ENCODE measurements around the gene ARFGEF3.
A peak's percentile ranks its signal among the peaks of the same experiment; 100 is the strongest.
"Not testable (repeated sequence)": the region's sequence is repeated elsewhere in the genome, so short reads cannot be mapped to it uniquely, and the experiment has no call there.

The ARFGEF3 gene

GRCh38 chr6:138161338-138162110 lies at the start of gene ARFGEF3:
TSS of gene ARFGEF3 (plus strand) at chr6:138161939. CDS start at chr6:138162087, 148 bp downstream.
- DNase-seq: peak; percentile 54

GRCh38 chr6:138113588-138114210 lies 48.0 kb upstream of the ARFGEF3 start:
- no peak for DNase-seq

GRCh38 chr6:138115201-138115600 lies 46.5 kb upstream of the ARFGEF3 start:
- no peak for DNase-seq

DNA sequence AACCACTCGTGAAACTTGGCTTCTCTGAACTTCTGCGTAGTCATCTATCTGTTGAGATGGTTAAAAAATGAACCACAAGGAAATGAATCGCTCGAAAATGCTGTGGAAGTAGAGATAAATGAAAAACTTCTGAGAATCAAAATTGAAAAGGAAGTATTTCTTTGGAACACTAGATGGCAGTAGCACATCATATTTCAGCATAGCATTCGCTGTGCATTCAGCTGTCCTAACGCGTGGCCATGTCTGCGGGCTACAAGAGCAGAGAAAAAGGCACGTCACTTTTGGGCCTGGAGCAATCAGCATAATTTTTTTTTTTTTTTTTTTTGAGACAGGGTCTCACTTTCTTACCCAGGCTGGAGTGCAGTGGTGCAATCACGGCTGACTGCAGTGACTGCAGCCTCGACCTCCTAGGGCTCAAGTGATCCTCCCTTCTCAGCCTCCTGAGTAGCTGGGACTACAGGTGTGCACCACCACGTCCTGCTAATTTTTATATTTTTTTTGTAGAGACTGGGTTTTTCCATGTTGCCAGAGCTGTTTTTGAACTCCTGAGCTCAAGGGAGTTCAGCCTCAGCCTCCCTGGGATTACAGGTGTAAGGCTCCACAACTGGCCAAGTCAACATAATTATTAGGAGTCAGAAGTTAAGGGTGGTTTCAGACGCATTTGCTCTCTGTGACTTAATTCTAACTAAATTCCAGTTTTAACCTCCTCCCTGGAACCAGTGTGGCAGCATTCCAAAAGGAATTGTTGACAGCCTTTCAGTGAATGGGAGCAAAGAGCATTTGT lies 45.7 kb upstream of the ARFGEF3 start:
- DNase-seq: peak; percentile 26

DNA sequence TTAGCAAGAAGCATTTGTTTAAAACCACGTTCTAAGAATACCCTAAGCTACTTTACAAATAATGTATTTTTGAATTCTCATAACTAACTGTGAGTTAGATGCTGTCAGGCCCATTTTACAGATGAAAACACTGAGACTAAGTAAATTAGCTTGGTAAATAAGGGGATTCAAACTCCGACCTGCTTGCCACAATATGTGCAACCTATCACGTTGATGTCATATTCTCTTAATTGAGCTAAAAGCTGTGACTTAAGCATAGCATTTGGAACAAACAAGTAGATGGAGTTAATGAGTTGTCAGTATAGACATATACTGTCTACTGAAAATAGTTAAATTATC lies 45.1 kb upstream of the ARFGEF3 start:
- no peak for DNase-seq

GRCh38 chr6:138117376-138117914 lies 44.3 kb upstream of the ARFGEF3 start:
- no peak for DNase-seq

DNA sequence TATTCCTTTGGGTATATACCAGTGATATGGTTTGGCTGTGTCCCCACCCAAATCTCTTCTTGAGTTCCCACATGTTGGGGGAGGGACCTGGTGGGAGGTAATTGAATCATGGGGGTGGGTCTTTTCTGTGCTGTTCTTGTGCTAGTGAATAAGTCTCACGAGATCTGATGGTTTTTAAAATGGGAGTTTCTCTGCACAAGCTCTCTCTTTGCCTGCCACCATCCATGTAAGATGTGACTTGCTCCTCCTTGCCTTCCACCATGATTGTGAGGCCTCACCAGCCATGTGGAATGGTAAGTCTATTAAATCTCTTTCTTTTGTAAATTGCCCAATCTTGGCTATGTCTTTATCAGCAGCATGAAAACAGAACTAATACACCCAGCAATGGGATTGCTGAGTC lies 42.5 kb upstream of the ARFGEF3 start:
- DNase-seq: not testable (repeated sequence)

- no peak for DNase-seq
Measured at GRCh38 chr6:138119976-138120375, 41.8 kb upstream of the ARFGEF3 start.

DNA sequence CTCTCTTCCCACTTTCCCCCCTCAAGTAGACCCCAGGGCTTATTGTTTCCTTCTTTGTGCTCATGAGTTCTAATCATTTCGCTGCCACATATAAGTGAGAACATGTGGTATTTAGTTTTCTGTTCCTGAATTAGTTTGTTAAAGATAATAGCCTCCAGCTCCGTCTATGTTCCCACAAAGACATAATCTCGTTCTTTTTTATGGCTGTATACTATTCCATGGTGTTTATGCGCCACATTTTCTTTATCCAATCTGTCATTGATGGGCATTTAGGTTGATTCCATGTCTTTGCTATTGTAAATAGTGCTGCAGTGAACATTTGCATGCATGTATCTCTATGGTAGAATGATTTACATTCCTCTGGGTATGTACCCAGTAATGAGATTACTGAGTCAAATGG lies 37.6 kb upstream of the ARFGEF3 start:
- no peak for DNase-seq

GRCh38 chr6:138128096-138128495 lies 33.6 kb upstream of the ARFGEF3 start:
- no peak for DNase-seq

GRCh38 chr6:138129190-138129589 lies 32.5 kb upstream of the ARFGEF3 start:
- DNase-seq: no peak

- no peak for DNase-seq
Measured at GRCh38 chr6:138142806-138143205, 18.9 kb upstream of the ARFGEF3 start.

DNA sequence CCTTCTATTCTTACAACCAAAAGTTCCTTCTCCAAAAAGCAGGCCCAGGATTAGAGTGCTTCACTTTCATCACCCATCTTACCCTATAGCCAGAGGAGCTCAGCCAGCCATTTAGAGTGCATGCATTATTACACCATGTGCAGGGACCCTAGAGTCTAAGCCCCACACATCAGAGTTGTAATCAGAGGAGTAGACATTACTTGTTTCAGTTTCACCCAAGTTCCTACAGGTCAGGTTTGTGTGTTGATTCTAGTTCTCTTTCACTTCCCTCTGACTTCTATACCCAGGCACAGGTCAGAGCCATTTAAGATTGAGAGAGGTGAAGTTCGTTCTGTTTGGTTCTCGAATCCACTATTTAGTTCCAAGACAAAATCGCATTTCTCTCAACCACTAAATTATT lies 16.3 kb upstream of the ARFGEF3 start:
- DNase-seq: no peak

- DNase-seq: no peak
Measured at GRCh38 chr6:138146544-138146943, 15.2 kb upstream of the ARFGEF3 start.

DNA sequence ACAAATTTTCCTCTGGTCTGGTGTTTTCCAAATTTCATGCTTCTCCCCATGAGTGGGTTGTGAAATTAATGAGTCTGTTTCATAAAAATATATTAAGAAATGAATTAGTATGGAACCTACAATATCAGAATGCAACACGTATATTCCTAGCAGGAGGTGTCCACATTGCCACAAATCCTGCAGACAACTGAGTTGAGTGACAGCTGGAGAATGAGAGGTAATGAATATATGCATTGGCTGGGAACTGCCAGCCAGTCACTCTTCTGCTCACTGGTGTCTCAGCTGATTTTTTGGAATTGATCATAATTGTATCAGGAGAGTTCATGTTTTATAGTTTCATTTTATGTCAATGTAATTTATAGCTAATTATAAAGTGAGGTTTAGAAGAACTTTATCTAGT lies 6.3 kb upstream of the ARFGEF3 start:
- DNase-seq: no peak

DNA sequence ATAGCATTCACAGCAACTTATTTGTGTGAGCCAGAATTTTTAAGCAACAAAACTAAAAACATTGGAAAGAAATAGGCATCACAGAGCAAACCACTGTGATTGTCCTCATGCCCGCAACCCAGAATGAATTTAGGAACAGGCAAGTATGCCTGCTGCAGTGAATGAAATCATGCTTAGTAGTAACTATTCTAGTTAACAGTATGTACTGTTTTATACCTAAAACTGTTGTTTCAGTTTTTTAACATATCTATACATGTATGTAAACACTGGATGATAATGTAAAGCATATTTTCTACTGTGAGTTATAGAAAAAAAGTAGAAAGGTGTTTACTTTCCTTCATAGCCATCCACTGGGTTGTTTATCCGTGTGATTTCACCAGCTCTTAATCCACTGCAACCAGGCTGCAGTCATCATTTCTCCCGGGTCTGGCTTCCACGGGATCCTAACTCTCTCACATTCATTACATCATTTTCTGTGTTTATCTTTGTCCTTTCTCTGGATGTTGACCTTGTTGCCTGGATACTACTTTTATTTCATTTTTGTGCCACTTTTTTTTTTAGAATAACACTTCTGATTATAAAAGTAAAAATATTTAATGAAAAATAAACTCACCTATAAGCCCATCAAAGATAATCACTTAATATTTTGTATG lies 3.6 kb upstream of the ARFGEF3 start:
- no peak for DNase-seq

DNA sequence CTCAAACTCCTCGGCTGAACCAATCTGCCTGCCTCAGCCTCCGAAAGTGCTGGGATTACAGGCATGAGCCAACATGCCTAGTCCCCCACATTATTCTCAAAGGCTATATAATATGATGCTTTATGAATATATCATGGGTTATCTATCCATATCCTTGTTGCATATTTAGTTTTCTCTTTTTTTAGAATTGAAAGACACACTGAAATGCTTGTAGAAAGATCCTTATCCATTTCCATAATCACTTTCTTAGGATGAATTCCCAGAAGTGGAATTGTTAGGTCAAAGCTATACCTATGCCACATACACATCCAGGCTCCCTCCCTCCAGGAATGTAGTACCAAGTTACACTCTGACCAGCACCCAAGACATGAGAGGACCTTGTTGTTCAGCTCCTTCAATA lies 2.5 kb upstream of the ARFGEF3 start:
- no peak for DNase-seq

GRCh38 chr6:138160329-138161087 lies 1.2 kb upstream of the ARFGEF3 start:
- DNase-seq: no peak

GRCh38 chr6:138161088-138161337 lies 726 bp upstream of the ARFGEF3 start:
- DNase-seq: no peak

GRCh38 chr6:138162111-138162954 lies 594 bp downstream of the ARFGEF3 start:
- DNase-seq: no peak

DNA sequence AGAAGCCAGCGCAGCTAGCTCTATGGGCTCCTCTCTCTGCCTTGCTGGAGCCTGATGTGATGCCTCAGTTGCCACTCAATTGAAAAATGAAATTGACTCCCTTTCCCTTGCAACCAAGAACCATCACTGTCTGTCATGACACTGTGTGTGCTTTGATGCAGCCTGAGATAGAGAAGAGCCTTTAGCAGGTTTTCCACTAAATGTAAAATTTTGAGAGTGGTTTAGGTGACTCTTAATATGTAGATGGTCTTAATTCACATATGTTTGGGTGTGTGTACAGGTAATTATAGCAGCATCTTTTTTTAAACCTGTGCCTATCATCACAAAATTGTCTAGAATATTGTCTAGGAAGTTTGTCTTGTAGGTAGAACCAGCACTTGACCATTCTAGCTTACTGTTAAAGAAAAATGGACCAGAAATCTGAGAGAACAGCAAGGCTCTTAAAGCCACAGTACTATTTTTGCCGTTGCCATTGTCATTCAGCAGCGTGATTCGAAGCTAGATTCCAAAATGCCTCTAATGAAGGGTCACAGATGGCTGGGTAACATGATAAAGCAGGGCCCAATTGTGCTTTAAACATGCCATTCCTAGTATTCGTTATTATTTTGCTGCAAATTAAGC lies 1.3 kb downstream of the ARFGEF3 start:
- DNase-seq: no peak
